GM12875 (cell line): Measurements from ENCODE around the gene SIRT7.

ENCODE experiments used
- H3K4me3 ChIP-seq: one replicate; pipeline ENCODE4 v1.5.1; 2011; ENCODE audit warnings: low read depth, low read length, control low read depth
- TF ChIP-seq, protein P1 (sequence below): IDR thresholded peaks from 2 replicates; pipeline ENCODE4 v1.5.1; 2011; ENCODE audit warnings: low read depth, mild to moderate bottlenecking, control low read depth, inconsistent platforms, low read length, moderate library complexity, borderline replicate concordance; ENCODE audit not compliant: insufficient read depth

The SIRT7 gene

GRCh38 chr17:81952792-81953228, 34.8 kb upstream of the SIRT7 start:
- TF ChIP-seq, protein P1, sequence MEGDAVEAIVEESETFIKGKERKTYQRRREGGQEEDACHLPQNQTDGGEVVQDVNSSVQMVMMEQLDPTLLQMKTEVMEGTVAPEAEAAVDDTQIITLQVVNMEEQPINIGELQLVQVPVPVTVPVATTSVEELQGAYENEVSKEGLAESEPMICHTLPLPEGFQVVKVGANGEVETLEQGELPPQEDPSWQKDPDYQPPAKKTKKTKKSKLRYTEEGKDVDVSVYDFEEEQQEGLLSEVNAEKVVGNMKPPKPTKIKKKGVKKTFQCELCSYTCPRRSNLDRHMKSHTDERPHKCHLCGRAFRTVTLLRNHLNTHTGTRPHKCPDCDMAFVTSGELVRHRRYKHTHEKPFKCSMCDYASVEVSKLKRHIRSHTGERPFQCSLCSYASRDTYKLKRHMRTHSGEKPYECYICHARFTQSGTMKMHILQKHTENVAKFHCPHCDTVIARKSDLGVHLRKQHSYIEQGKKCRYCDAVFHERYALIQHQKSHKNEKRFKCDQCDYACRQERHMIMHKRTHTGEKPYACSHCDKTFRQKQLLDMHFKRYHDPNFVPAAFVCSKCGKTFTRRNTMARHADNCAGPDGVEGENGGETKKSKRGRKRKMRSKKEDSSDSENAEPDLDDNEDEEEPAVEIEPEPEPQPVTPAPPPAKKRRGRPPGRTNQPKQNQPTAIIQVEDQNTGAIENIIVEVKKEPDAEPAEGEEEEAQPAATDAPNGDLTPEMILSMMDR: no peak
- no peak overlapping the region for H3K4me3 ChIP-seq

DNA sequence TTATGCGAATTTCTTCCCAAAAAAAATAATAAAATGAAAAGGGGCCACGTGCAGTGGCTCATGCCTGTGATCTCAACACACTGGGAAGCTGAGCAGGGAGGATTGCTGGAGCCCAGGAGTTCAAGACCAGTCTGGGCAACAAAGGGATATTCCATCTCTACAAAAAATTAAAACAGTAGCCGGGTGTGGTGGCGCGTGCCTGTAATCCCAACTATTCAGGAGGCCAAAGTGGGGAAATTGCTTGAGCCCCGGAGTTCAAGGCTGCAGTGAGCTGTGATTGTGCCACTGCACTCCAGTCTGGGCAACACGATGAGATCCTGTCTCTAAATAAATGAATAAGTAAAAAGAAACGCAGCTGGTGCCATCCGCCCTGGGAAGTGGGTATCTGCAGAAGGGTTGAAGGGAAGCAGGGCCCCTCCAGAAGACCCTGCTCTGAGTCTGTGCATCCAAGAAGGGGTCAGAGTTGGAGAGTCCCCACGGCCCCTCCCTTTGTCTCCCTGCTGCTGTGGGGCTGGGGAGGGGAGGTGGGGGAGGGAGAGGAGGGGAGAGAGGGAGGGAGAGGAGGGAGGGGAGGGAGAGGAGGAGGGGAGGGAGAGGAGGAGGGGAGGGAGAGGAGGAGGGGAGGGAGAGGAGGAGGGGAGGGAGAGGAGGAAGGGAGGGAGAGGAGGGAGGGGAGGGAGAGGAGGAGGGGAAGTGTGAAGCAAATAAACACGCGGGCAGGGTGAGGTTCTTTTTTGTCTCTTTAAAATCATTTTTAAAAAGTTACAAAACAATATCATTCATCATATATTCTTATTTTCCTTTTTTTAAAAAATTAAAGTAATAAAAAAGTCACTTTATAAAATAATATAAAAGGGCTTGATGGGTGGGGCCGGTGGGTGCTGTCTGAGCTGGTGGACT, 34.1 kb upstream of the SIRT7 start:
- H3K4me3 ChIP-seq: no peak overlapping the region
- TF ChIP-seq, protein P1: no peak

DNA sequence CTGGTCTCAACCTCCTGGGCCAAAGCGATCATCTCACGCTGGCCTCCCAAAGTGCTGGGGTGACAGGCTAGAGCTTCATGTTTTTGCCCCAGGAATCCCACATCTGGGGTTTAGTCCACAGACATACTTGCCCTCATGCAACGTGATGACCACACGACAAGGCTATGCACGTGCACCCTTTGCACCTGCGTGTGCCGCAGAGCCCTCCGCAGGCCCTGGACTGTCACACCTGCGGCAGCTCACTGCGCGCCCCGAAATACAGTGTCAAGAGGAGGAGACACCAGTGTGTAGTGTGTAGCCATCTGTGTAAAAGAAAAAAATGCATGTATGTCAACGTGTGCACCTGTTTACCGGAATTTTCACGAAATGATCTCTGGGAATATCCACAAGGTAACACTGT, 32.5 kb upstream of the SIRT7 start:
- H3K4me3 ChIP-seq: no peak overlapping the region
- TF ChIP-seq, protein P1: no peak

- TF ChIP-seq, protein P1: no peak
- no peak overlapping the region for H3K4me3 ChIP-seq
Measured at GRCh38 chr17:81948635-81949378, 30.8 kb upstream of the SIRT7 start.

GRCh38 chr17:81947189-81947588, 29.2 kb upstream of the SIRT7 start, which contains the start of gene MYADML2:
MYADML2 (minus strand) TSS chr17:81947233; CDS start chr17:81941741, 5,492 bp downstream.
- TF ChIP-seq, protein P1: no peak

DNA sequence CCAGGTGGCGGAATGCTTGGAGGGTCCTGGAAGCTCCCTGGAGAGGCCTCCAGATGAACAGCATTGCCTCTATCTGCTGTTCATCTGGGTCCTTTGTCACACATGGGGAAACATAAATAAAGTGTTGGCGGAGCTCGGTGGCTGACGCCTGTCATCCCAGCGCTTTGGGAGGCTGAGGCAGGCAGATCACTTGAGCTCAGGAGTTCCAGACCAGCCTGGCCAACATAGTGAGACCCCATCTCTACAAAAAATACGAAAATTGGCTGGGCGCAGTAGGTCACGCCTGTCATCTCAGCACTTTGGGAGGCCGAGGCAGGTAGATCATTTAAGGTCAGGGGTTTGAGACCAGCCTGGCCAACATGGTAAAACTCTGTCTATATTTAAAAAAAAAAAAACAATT, 26.9 kb upstream of the SIRT7 start:
- TF ChIP-seq, protein P1: no peak
- H3K4me3 ChIP-seq: no peak overlapping the region

More at GRCh38 chr17:81947189-81947588, 29.2 kb upstream of the SIRT7 start, which contains the start of gene MYADML2:
- H3K4me3 ChIP-seq: no peak within 1 kb of the TSS
